C4-2B (cell line): Measurements from ENCODE around the gene FLYWCH1.

ENCODE experiments used
- H3K27ac ChIP-seq: fragments of 450-650 bp; 2 replicates; pipeline ENCODE4 v1.5.1; 2017
- ZFX ChIP-seq: fragments of 450-650 bp; IDR thresholded peaks from 2 replicates; pipeline ENCODE4 v1.6.1; 2017
- TF ChIP-seq, protein P1 (sequence below): fragments of 450-650 bp; conservative IDR thresholded peaks from 2 replicates; pipeline ENCODE4 v1.5.1; 2017; ENCODE audit warnings: mild to moderate bottlenecking

The FLYWCH1 gene

DNA sequence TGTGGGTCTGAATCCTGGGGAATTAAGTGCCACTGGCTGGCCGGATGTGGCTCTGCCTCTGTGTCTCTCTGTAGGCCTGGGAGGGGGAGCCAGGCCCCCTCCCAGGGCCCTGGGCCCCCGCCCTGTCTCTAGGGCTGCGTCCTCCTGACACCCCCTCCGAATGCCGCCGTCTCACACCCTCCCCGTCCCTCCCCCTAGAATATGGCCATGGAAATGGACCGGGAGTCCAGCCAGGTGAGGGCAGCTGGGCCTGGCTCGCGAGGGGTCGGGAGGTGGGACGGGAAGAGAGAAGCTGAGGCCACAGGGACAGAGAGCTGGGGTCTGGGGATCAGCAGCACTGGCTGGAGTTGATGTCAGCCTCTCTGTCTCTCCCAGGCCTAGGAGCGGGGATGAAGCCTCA, 84.6 kb downstream of the FLYWCH1 start:
- H3K27ac ChIP-seq, result no peak overlapping the region
- no peak for TF ChIP-seq ZFX
- TF ChIP-seq, protein P1, sequence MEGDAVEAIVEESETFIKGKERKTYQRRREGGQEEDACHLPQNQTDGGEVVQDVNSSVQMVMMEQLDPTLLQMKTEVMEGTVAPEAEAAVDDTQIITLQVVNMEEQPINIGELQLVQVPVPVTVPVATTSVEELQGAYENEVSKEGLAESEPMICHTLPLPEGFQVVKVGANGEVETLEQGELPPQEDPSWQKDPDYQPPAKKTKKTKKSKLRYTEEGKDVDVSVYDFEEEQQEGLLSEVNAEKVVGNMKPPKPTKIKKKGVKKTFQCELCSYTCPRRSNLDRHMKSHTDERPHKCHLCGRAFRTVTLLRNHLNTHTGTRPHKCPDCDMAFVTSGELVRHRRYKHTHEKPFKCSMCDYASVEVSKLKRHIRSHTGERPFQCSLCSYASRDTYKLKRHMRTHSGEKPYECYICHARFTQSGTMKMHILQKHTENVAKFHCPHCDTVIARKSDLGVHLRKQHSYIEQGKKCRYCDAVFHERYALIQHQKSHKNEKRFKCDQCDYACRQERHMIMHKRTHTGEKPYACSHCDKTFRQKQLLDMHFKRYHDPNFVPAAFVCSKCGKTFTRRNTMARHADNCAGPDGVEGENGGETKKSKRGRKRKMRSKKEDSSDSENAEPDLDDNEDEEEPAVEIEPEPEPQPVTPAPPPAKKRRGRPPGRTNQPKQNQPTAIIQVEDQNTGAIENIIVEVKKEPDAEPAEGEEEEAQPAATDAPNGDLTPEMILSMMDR, result no peak

DNA sequence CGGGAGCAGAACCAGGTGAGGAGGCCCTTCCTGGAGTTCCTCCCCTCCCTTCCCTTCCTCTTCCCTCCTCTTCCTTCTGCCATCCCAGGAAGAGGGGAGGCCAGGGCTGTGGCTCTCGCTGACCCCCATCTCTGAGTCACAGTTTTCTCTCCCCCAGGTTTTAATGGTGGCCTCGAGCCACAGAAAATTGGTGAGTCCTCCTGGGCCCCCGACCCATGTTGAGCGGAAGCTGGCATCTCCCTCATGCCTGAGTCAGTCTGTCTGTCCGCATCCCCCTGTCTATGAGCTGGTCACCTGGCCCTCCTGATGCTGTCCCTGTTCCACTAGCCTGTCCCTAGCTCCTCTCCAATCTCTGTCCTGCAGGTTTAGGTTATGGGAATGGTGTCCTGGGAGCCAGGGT, 88.2 kb downstream of the FLYWCH1 start:
- no peak overlapping the region for H3K27ac ChIP-seq
- TF ChIP-seq ZFX, result no peak
- TF ChIP-seq, protein P1, result no peak

DNA sequence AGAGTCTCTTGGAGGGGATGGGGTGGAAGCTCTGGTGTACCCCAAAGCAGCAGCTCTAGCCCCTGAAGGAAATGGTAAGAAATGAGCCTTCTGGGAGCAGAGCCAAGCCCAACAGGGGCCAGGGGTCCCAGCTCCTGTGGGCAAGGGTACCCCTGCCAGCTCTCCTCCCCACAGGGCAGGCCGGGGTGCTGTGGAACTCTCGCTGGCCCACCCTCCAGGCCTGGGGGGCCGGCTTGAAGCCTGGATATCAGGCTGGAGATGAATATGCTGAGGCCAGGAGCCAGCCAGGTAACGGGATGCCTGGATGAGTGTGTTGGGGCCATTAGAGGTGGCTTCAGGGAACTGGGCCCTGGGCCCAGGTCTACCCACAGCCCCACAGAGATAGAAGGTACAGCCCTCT, 88.8 kb downstream of the FLYWCH1 start:
- no peak for TF ChIP-seq ZFX
- TF ChIP-seq, protein P1, result no peak
- H3K27ac ChIP-seq, result no peak overlapping the region
